MM.1S (cell line): ENCODE data around the gene FBLN7.

Experiments
- DNase-seq: peaks from one replicate; pipeline ENCODE4 v3.0.0-alpha.2; 2015
- H2AFZ ChIP-seq: fragments of 300-600 bp; sonication (generic); 2 replicates; pipeline ENCODE4 v1.6.0; 2016; ENCODE audit warnings: antibody characterized with exemption, low read length
- H3F3A ChIP-seq: fragments of 300-600 bp; sonication (generic); 2 replicates; pipeline ENCODE4 v1.6.1; 2016; ENCODE audit warnings: mild to moderate bottlenecking, antibody characterized with exemption, low read length, moderate library complexity, mixed read lengths; ENCODE audit not compliant: insufficient read depth
- H3K27ac ChIP-seq: fragments of 300-600 bp; sonication (generic); 2 replicates; pipeline ENCODE4 v1.5.1; 2016; ENCODE audit warnings: mild to moderate bottlenecking, low read length
- H3K27me3 ChIP-seq: fragments of 300-600 bp; sonication (generic); replicated peaks from 2 replicates; pipeline ENCODE4 v1.6.0; 2016; ENCODE audit warnings: low read length; ENCODE audit not compliant: insufficient read depth
- H3K36me3 ChIP-seq: fragments of 300-600 bp; sonication (generic); replicated peaks from 2 replicates; pipeline ENCODE4 v1.6.1; 2016; ENCODE audit warnings: mild to moderate bottlenecking, low read length, mixed read lengths; ENCODE audit not compliant: insufficient read depth
- H3K4me1 ChIP-seq: fragments of 300-600 bp; sonication (generic); 2 replicates; pipeline ENCODE4 v1.6.1; 2016; ENCODE audit warnings: low read length, mixed read lengths
- H3K4me2 ChIP-seq: fragments of 300-600 bp; sonication (generic); 2 replicates; pipeline ENCODE4 v1.6.0; 2016; ENCODE audit warnings: low read depth, low read length
- H3K4me3 ChIP-seq: fragments of 300-600 bp; sonication (generic); 2 replicates; pipeline ENCODE4 v1.5.1; 2016; ENCODE audit warnings: low read length, mixed read lengths
- H3K79me2 ChIP-seq: fragments of 300-600 bp; sonication (generic); 2 replicates; pipeline ENCODE4 v1.6.1; 2016; ENCODE audit warnings: mixed run types, low read length, mixed read lengths
- H3K9ac ChIP-seq: fragments of 300-600 bp; sonication (generic); 2 replicates; pipeline ENCODE4 v1.6.1; 2016; ENCODE audit warnings: low read length, mixed read lengths
- H3K9me2 ChIP-seq: fragments of 300-600 bp; sonication (generic); replicated peaks from 2 replicates; pipeline ENCODE4 v1.6.1; 2016; ENCODE audit warnings: mild to moderate bottlenecking, low read length, mixed read lengths; ENCODE audit not compliant: insufficient read depth
- H3K9me3 ChIP-seq: fragments of 300-600 bp; sonication (generic); replicated peaks from 2 replicates; pipeline ENCODE4 v1.6.1; 2016; ENCODE audit warnings: mild to moderate bottlenecking, low read length, mixed read lengths; ENCODE audit not compliant: insufficient read depth
- H4K20me1 ChIP-seq: fragments of 300-600 bp; sonication (generic); 2 replicates; pipeline ENCODE4 v1.6.1; 2016; ENCODE audit warnings: mild to moderate bottlenecking, low read length, moderate library complexity, mixed read lengths; ENCODE audit not compliant: insufficient read depth
- CTCF ChIP-seq: fragments of 300-600 bp; sonication (generic); IDR thresholded peaks from 2 replicates; pipeline ENCODE4 v1.5.1; 2016; ENCODE audit warnings: antibody characterized with exemption, low read length, mixed read lengths
- EZH2 ChIP-seq: fragments of 300-600 bp; sonication (generic); optimal IDR thresholded peaks from 2 replicates; pipeline ENCODE3; 2017; ENCODE audit warnings: low read depth, mild to moderate bottlenecking, antibody characterized with exemption, low read length, mixed read lengths
- EZH2phosphoT487 ChIP-seq: fragments of 300-600 bp; sonication (generic); IDR thresholded peaks from 2 replicates; pipeline ENCODE4 v1.6.1; 2018; ENCODE audit warnings: antibody characterized with exemption, low read length

FBLN7 gene

GRCh38 chr2:112143150-112143549 is 5.0 kb downstream of the FBLN7 start:
- H4K20me1 ChIP-seq: no peaks in the 10 kb centered on the region
- no peak for DNase-seq
- no peak overlapping the region for H2AFZ ChIP-seq
- H3K4me1 ChIP-seq: no peaks in the 10 kb centered on the region
- H3K9ac ChIP-seq: no peak overlapping the region
- no peaks in the 10 kb centered on the region for H3K27me3 ChIP-seq
- TF ChIP-seq EZH2 (no peak), EZH2phosphoT487 (no peak), CTCF (no peak)
- no peaks in the 10 kb centered on the region for H3K9me3 ChIP-seq
- no peak overlapping the region for H3K4me3 ChIP-seq
- no peaks in the 10 kb centered on the region for H3F3A ChIP-seq
- no peak overlapping the region for H3K4me2 ChIP-seq
- H3K79me2 ChIP-seq: no peaks in the 10 kb centered on the region
- no peaks in the 10 kb centered on the region for H3K9me2 ChIP-seq
- no peaks in the 10 kb centered on the region for H3K36me3 ChIP-seq
- no peak overlapping the region for H3K27ac ChIP-seq

- Histone ChIP-seq H3K4me1 (no peaks in the 10 kb centered on the region), H3K4me2 (no peak overlapping the region), H3K36me3 (no peaks in the 10 kb centered on the region), H3F3A (no peaks in the 10 kb centered on the region), H3K27ac (no peak overlapping the region), H3K79me2 (no peaks in the 10 kb centered on the region), H2AFZ (no peak overlapping the region), H3K9me2 (no peaks in the 10 kb centered on the region), H3K9ac (no peak overlapping the region), H4K20me1 (no peaks in the 10 kb centered on the region), H3K4me3 (no peak overlapping the region), H3K9me3 (no peaks in the 10 kb centered on the region), H3K27me3 (no peaks in the 10 kb centered on the region)
- DNase-seq: no peak
- no peak for TF ChIP-seq EZH2phosphoT487
- TF ChIP-seq EZH2: no peak
- no peak for TF ChIP-seq CTCF
Measured at GRCh38 chr2:112144966-112145365, 6.8 kb downstream of the FBLN7 start.

- no peak overlapping the region for H2AFZ ChIP-seq
- no peaks in the 10 kb centered on the region for H3K27me3 ChIP-seq
- TF ChIP-seq EZH2 (no peak), EZH2phosphoT487 (no peak), CTCF (no peak)
- DNase-seq: no peak
- H4K20me1 ChIP-seq: no peaks in the 10 kb centered on the region
- H3K4me1 ChIP-seq: no peaks in the 10 kb centered on the region
- no peak overlapping the region for H3K4me2 ChIP-seq
- no peak overlapping the region for H3K4me3 ChIP-seq
- no peaks in the 10 kb centered on the region for H3K36me3 ChIP-seq
- no peak overlapping the region for H3K27ac ChIP-seq
- no peak overlapping the region for H3K9ac ChIP-seq
- H3K9me2 ChIP-seq: no peaks in the 10 kb centered on the region
- no peaks in the 10 kb centered on the region for H3F3A ChIP-seq
- no peaks in the 10 kb centered on the region for H3K9me3 ChIP-seq
- no peaks in the 10 kb centered on the region for H3K79me2 ChIP-seq
Measured at GRCh38 chr2:112147382-112148168, 9.4 kb downstream of the FBLN7 start.
